HG03103 (cell line): ENCODE data around the gene PAMR1.

Source experiments
- ATAC-seq: cut with Tn5 transposase; IDR thresholded peaks from one replicate; pipeline ENCODE4 v1.9.1; 2021; ENCODE audit warnings: low read depth; ENCODE audit not compliant: unreplicated experiment

The PAMR1 gene

DNA sequence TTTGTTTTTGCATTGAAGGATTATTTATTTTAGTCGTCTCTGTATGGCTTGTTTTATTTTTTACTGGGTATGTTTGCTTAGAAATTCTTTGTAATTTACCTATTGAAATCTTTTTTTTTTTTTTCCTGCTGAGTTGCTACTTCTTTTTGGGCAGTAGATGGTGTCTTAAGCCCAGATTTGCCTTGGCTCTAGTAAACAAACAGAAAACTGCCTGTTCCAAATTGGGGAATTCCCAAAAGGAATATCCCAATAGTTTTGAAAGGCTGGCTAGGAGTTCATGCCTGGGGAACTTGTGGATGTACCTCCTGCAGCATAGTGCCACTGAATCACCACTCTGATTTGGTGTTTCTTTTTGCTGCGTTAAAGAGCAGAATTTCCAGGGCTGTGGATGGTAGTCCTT lies 17.7 kb downstream of the PAMR1 start:
- no peak for ATAC-seq

GRCh38 chr11:35501776-35502175 lies 23.6 kb downstream of the PAMR1 start:
- no peak for ATAC-seq

GRCh38 chr11:35500744-35501143 lies 24.7 kb downstream of the PAMR1 start:
- ATAC-seq: no peak

DNA sequence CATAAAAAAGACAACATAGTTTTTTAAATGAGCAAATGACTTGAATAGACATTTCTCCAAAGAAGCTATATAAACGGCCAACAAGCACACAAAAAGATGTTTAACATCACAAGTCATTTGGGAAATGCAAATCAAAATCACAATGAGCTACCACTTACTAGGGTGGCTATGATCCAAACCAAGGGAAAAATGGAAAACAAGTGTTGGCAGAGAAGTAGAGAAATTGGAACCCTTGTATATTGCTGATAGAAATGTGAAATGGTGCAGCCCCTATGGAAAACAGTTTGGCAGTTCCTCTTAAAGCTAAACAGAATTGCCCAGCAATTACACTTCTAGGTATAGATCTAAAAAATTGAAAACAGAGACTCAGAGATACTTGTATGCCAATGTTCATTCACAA lies 29.0 kb downstream of the PAMR1 start:
- no peak for ATAC-seq

GRCh38 chr11:35494957-35495490 lies 30.4 kb downstream of the PAMR1 start:
- ATAC-seq: no peak

DNA sequence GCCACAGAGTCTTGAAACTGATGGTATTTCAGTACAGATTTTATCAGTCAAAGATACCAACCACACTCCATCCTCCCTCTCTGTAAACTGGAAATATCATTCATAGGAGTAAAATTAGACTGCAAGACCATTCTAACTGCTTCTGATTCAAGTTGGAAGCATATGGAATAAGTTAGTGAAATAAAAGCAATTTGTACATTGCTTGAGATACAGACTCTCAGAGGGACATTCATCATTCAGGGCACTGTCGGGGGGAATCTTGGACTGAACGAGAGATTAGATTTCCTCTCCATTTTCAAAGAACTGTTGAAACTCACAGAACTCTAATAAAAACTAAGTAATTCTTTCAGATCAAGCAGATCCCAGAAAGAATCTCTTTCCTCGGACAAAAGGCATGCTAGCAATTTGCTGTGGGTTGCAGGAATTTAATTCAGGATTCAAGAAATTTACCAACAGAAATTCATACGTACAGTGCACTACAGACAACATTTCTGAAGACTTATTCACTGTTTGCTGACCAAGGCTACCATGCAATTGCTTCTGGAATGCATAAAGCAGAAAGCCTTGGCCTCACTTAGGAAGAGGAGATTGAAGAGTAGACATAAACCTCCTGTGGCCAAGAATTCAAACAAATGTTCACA lies 34.1 kb downstream of the PAMR1 start:
- no peak for ATAC-seq

GRCh38 chr11:35488117-35488516 lies 37.3 kb downstream of the PAMR1 start:
- ATAC-seq: no peak

- ATAC-seq: no peak
These were observed 37.8 kb downstream of the PAMR1 start for GRCh38 chr11:35487532-35488078.

DNA sequence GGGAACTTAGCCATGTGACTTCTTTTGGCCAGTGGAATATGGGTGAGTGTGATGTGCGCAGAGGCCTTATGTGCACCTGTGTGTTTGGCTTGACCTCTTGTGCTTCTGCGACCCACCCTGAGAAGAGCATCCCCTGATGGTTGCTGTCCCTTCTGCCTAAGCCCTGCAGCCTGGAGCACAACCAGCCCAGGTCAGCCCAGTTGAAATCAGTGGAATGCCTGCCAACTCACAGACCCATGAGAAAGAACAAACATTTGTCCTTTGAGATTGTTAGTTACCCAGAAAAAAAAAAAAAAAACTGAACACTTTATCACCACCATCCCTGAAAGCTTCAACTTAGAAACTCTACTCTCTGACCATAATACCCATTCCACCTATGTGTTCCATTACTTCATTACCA lies 38.5 kb downstream of the PAMR1 start:
- no peak for ATAC-seq

- ATAC-seq: no peak
These were observed 39.0 kb downstream of the PAMR1 start for GRCh38 chr11:35486446-35486845.

DNA sequence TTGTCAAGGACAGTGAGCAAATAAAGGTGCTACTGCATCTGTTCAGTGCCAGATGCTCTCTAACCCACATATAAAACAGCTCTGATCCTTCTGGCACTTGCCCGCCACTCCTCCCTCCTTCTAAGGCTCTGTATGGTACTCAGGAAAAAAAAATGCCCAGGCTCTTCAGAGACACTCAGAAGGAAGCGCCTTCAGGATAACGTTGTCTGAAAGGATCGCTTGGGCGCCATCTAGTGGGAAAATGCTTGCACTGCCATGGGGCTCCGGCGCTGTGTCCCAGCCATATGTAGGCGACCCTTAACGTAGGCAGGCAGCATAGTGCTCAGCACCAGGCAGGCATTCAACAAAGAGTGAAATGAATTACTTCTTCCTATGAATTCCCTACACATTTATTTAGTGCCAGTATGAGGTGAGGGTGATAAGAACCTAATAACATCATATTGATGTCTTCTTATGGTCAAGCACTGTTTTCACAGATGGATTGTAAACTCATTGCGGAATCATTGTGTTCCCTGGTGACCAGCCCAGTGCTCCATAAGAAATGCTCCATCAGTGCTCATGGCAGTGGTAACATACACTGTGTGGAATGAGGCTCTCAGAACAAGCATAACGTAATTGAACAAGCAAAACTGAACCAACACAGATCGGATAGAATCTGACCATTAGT lies 39.6 kb downstream of the PAMR1 start:
- ATAC-seq: peak; percentile 92

DNA sequence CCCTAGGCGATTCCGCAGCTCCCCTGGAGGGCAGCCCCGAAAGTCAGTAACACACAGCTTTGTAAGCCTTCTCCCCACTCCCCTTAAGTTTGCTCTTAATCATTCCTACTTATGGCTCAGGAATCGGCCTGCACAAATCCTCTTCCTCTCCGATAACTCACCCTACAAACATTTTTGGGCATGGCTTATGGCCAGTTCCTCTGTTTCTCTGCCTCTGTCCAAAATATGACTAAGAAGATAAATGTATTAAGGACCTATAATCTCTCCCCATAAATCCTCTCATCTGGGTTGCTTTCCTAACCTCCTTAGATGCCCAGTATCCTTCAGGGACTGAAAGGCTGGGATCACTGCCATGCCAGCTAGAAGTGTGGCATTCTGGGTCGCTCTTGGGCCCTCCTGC lies 41.0 kb downstream of the PAMR1 start:
- no peak for ATAC-seq

- no peak for ATAC-seq
These were observed 42.1 kb downstream of the PAMR1 start for GRCh38 chr11:35483131-35483820.

- ATAC-seq: no peak
These were observed 45.7 kb downstream of the PAMR1 start for GRCh38 chr11:35479731-35480130.

- ATAC-seq: no peak
These were observed 46.8 kb downstream of the PAMR1 start for GRCh38 chr11:35478471-35479091.

DNA sequence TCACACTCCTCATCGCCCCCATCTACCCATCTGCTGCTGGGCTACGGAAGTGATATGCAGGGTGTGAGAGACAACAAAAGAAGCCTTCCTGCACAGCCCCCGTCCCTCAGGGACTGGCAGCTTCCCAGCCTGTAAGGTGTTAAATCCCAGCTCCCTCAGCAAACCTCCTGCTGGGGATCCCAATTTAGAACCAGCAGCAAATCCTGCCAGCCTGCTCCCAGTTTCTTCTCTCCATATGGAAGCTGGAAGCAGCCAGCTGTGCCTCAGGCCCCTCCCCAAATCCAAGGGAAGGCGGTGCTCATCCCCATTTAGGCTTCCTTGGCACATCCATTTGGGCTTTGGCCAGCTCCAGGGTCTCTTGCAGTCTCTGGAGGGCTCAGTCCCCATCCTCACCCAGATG lies 47.5 kb downstream of the PAMR1 start:
- no peak for ATAC-seq

DNA sequence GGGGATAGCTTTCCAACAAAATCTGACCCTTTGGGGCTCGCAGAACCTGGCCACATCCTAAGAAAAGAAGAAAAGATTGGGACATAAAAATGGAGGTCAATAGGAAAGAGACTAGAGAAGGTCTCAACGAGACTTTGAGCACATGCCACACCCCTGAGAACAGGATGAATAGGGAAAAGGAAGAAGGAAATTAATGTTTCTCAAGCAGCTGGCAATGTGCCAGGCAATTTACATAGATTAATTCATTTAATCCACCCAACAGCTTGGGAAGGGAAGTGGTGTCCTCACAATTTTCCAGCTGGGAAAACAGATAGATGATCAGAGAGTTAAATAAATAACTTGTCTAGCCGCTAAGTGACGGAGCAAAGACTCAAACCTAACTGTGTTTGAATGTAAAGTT lies 50.7 kb downstream of the PAMR1 start:
- ATAC-seq: no peak

GRCh38 chr11:35473795-35474374 lies 51.5 kb downstream of the PAMR1 start:
- no peak for ATAC-seq

DNA sequence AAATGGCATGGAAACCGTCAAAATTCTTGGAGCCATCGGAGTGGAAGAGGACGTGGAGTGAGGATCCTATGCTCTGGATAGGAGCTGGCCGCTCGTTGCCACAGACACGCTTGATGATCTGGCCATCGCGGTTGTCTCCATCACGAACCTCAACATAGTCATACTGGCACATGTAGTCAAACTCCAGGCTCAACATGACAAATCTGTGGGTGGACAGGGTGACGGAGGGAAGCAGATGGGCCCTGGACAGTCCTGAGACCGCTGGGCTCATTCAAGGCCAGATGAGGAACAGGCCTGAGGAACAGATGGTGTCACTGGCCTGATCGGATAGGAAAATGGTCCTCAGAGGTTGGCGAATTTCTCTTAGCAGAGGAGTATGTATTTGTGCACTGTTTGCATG lies 54.8 kb downstream of the PAMR1 start:
- ATAC-seq: no peak

DNA sequence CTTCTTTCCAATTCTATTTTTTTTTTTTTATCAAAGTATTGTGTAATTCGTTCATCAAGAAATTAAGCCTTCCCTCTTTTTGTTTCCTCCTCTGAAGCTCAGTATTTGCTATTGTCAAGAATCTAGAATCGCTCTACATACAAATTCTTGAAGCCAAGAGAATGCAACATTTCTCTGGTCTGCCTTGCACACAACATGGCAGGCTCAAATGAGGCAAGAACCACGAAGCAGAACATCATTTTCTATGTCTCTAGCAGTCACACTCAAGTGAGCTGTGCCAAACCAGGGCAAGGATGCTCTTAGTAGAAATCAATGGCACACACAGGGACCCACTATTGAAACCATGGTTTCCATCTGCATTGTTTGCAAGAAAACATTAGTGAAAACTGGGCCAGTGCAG lies 59.4 kb downstream of the PAMR1 start:
- ATAC-seq: no peak

- no peak for ATAC-seq
These were observed 61.1 kb downstream of the PAMR1 start for GRCh38 chr11:35464308-35464707.
